ENCODE measurements around the gene ANKRD13A.

DNA sequence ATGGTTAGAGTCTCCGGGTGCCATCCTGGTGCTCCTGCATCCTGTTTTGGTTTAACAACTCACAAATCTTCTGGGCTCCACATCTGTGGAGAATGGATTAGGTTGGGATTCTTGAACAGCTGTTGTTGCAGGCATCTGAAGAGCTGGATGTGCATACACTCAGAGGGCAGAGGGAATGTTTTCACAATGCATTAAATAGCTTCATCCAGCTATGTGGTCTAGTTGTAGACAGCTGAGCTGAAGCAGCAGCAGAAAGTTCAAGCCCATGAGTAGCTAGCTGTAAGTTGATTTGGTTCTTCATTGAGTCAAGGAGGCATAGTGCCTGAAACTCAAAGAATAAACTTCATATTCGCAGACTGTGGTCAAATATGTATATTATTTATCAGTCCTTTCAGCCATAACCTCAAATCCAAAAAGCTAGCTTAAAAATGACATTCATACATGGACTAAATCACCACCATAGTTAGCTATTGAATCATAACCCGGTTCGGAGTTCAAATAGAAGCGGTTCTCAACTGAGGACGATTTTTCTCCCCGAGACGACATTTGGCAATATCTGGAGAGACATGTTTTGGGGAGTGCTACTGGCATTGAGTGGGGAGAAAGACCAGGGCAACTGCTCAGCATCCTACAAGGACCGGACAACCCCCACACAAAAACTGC is 858 bp upstream of the ANKRD13A start:
- TF ChIP-seq, protein P1, sequence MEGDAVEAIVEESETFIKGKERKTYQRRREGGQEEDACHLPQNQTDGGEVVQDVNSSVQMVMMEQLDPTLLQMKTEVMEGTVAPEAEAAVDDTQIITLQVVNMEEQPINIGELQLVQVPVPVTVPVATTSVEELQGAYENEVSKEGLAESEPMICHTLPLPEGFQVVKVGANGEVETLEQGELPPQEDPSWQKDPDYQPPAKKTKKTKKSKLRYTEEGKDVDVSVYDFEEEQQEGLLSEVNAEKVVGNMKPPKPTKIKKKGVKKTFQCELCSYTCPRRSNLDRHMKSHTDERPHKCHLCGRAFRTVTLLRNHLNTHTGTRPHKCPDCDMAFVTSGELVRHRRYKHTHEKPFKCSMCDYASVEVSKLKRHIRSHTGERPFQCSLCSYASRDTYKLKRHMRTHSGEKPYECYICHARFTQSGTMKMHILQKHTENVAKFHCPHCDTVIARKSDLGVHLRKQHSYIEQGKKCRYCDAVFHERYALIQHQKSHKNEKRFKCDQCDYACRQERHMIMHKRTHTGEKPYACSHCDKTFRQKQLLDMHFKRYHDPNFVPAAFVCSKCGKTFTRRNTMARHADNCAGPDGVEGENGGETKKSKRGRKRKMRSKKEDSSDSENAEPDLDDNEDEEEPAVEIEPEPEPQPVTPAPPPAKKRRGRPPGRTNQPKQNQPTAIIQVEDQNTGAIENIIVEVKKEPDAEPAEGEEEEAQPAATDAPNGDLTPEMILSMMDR (IDR thresholded peaks at IDR 0.05), result no peak
- no peak for TF ChIP-seq EZH2 (IDR thresholded peaks at IDR 0.05; ENCODE audit: borderline replicate concordance, insufficient read depth, low read depth, low read length, poor library complexity, severe bottlenecking)
